PFSK-1 (cell line): ENCODE data around the gene NDUFAF5.

ENCODE experiments used
- FOXP2 ChIP-seq: optimal IDR thresholded peaks from 2 replicates; pipeline ENCODE3; 2011; ENCODE audit warnings: borderline replicate concordance, control low read depth, inconsistent platforms; ENCODE audit not compliant: insufficient read depth; ENCODE audit errors: extremely low read length, extremely low read depth
- POLR2AphosphoS5 ChIP-seq: IDR thresholded peaks from 2 replicates; pipeline ENCODE4 v1.6.1; 2012; ENCODE audit warnings: low read depth, mild to moderate bottlenecking, control low read depth, low read length, moderate library complexity
- SIN3A ChIP-seq: IDR thresholded peaks from 2 replicates; pipeline ENCODE4 v1.6.1; 2012; ENCODE audit warnings: mild to moderate bottlenecking, low read length, moderate library complexity, borderline replicate concordance; ENCODE audit not compliant: insufficient read depth
- TAF1 ChIP-seq: IDR thresholded peaks from 2 replicates; pipeline ENCODE4 v1.6.1; 2012; ENCODE audit warnings: low read length, control low read depth, borderline replicate concordance; ENCODE audit not compliant: insufficient read depth
- TF ChIP-seq, protein P1 (sequence below), 2 experiments: IDR thresholded peaks; 2 replicates each; pipeline versions ENCODE4 v1.6.1 to v1.8.0; 2011 to 2012; ENCODE audit warnings: low read depth in 2 of 2, low read length in 2 of 2, control low read depth in 1 of 2, inconsistent platforms in 1 of 2, mild to moderate bottlenecking in 1 of 2, moderate library complexity in 1 of 2; ENCODE audit not compliant: insufficient read depth in 1 of 2

The NDUFAF5 gene

DNA sequence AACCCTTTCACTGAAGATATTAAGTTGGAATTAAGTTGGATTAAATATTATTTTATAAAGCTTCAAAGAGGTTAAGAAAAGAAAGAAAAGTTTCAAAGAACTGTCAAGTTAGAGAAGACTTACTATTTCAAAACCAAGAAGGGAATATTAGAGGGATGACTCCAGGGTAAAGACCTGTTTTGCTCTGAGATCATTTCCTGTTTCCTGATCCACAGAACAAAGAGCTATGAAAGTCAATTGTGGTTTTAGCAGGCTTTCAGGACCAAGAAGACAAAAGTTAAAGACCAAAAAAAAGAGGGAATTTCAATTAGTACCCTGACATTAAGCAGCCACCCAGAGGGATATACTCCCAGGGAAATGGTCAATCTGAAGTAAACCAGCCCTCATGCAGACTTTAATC is 19.5 kb upstream of the NDUFAF5 start:
- TF ChIP-seq, protein P1, sequence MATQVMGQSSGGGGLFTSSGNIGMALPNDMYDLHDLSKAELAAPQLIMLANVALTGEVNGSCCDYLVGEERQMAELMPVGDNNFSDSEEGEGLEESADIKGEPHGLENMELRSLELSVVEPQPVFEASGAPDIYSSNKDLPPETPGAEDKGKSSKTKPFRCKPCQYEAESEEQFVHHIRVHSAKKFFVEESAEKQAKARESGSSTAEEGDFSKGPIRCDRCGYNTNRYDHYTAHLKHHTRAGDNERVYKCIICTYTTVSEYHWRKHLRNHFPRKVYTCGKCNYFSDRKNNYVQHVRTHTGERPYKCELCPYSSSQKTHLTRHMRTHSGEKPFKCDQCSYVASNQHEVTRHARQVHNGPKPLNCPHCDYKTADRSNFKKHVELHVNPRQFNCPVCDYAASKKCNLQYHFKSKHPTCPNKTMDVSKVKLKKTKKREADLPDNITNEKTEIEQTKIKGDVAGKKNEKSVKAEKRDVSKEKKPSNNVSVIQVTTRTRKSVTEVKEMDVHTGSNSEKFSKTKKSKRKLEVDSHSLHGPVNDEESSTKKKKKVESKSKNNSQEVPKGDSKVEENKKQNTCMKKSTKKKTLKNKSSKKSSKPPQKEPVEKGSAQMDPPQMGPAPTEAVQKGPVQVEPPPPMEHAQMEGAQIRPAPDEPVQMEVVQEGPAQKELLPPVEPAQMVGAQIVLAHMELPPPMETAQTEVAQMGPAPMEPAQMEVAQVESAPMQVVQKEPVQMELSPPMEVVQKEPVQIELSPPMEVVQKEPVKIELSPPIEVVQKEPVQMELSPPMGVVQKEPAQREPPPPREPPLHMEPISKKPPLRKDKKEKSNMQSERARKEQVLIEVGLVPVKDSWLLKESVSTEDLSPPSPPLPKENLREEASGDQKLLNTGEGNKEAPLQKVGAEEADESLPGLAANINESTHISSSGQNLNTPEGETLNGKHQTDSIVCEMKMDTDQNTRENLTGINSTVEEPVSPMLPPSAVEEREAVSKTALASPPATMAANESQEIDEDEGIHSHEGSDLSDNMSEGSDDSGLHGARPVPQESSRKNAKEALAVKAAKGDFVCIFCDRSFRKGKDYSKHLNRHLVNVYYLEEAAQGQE (IDR thresholded peaks at IDR 0.05; ENCODE audit: insufficient read depth in 1 of 2, low read depth in 2 of 2, low read length in 2 of 2): no peak
- no peak for TF ChIP-seq FOXP2
- no peak for TF ChIP-seq POLR2AphosphoS5
- no peak for TF ChIP-seq TAF1
- TF ChIP-seq SIN3A: no peak

DNA sequence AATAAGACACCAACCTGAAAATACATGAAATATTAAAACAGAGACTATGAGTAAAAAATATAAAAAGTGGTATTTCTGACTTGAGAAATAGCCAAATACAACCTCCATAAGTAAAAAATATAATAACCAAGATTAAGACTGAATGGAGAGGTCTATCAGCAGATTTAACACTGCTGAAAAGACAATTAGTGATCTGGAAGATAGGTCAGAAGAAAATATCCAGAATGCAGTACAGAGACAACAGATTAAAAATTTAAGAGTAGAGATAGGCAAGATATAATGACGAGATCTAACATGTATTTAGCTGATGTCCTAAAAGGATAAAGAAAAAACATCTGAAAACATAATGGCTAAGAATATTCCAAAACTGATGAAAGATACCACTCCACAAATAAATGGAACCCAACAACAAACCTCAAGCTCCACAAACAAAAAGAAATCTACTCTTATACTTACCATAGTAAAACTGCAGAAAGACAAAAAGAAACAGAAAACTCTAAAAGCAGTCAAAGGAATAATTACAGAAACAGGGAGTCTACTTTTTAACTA is 18.9 kb upstream of the NDUFAF5 start:
- no peak for TF ChIP-seq POLR2AphosphoS5
- TF ChIP-seq, protein P1 (IDR thresholded peaks at IDR 0.05; ENCODE audit: insufficient read depth in 1 of 2, low read depth in 2 of 2, low read length in 2 of 2): no peak
- no peak for TF ChIP-seq SIN3A
- TF ChIP-seq TAF1: no peak
- TF ChIP-seq FOXP2: no peak

DNA sequence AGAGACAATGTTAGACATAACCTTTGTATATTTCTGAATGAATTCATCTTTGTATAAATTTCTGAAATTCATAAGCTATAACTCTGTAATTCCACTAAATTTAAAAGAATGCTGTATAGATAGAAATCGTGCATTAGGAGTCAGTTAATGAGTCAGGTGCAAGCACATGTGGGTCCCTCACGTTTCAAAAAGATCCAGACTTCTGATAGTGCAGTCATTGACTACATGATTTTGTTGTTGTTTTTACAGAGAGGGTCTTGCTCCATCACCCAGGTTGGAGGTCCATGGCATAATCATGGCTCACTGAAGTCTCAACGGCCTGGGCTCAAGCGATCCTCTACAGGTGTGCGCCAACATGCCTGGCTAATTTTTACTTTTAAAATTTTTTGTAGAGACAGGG is 14.7 kb upstream of the NDUFAF5 start:
- TF ChIP-seq FOXP2: no peak
- no peak for TF ChIP-seq SIN3A
- TF ChIP-seq TAF1: no peak
- TF ChIP-seq, protein P1 (IDR thresholded peaks at IDR 0.05; ENCODE audit: insufficient read depth in 1 of 2, low read depth in 2 of 2, low read length in 2 of 2): no peak
- no peak for TF ChIP-seq POLR2AphosphoS5

DNA sequence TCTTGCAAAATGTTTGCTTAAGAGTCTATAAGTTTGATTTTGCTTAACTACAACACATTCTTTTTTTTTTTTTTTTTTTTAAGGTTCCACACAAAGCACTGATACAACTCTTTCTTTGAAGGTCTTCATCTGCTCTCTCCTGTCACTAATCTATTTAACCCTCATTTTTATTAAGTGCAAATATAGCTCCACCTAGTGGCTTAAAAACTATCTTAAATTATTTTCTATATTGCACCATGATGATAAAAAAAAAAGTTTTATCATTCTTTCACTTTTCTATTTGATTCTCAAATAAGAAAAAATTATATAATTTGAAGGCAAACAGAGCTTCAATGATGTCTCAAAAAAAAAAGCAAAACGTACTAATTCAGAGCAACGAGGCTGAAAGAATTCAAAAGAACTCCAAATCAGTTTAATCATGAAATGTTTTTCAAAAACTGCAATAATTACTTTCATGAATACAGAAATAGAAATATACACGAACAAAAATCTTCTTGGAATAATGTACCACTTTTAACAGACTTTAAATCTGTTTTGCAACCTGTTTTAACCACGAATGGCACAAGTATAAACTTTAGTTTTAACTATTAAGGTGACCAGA is 12.9 kb upstream of the NDUFAF5 start:
- no peak for TF ChIP-seq TAF1

DNA sequence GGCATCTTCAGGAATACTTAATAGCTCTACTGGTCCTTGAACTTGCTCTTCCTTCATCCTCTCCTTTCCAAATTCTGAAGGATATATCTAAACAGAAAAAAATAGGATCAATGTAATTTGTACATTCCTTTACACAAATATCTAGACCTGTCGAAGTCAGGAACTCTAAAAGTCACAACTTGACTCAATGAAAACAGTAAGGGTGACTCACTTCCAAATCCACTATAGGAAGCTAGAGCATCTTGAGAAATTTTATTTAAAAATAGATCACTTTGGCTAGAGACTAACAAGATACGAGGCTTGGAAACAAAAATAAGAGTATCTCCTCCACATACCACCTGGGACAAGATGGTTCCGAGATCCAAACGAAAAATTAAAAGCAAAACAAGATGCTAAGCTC is 12.3 kb upstream of the NDUFAF5 start:
- TF ChIP-seq, protein P1 (IDR thresholded peaks at IDR 0.05; ENCODE audit: insufficient read depth in 1 of 2, low read depth in 2 of 2, low read length in 2 of 2): no peak
- TF ChIP-seq FOXP2 (no peak), TAF1 (no peak), SIN3A (no peak), POLR2AphosphoS5 (no peak)
